Endothelial cell of umbilical vein (primary cell): ENCODE measurements around the gene SLC35E4. TPM values are rescaled to one million over a fixed set of nuclear protein-coding genes. Genes with fewer than 3 reads are reported as not detected.

Experiments
- BruUV-seq: library from RNA; stranded (reverse); fragments of 400-500 nt; replicated peaks from 2 replicates; lab custom pipeline; 2021; lab: Mats Ljungman, UMichigan
- CTCF ChIA-PET: fragments of 300-600, 350-600 bp; sonication (Branson Sonifier 250); formaldehyde crosslinking; loops from one replicate; lab custom pipeline; 2021; ENCODE audit warnings: antibody characterized with exemption, inconsistent platforms; lab: Charles Lee
- POLR2A ChIA-PET: fragments of 300-600, 350-600 bp; sonication (Branson Sonifier 250); formaldehyde crosslinking; loops from one replicate; lab custom pipeline; 2021; ENCODE audit warnings: antibody characterized with exemption, inconsistent platforms; lab: Charles Lee
- DNase-seq: peaks from one replicate; pipeline ENCODE4 v3.0.0-alpha.2; 2011; ENCODE audit warnings: low read depth, low spot score
- FAIRE-seq: peaks from 2 replicates; lab custom pipeline; 2011; peaks lifted over from hg19 to GRCh38; lab: Jason Lieb, UNC
- H2AFZ ChIP-seq: 2 replicates; pipeline ENCODE4 v1.6.0; 2012; ENCODE audit warnings: low read depth, low read length, control low read depth, inconsistent platforms
- H3K27ac ChIP-seq: 2 replicates; pipeline ENCODE4 v1.5.1; 2011; ENCODE audit warnings: low read depth, mild to moderate bottlenecking, control low read depth, low read length, moderate library complexity; ENCODE audit not compliant: insufficient read depth
- H3K27me3 ChIP-seq, 2 experiments: 2 replicates each; pipeline versions ENCODE4 v1.6.0 to v1.6.1; 2011; ENCODE audit warnings: low read length in 2 of 2, mixed read lengths in 1 of 2; ENCODE audit not compliant: control insufficient read depth in 2 of 2, insufficient read depth in 2 of 2
- H3K36me3 ChIP-seq, 2 experiments: 2 replicates in 1 of 2; 3 replicates in 1 of 2; pipeline ENCODE4 v1.5.1; 2011; ENCODE audit warnings: low read length in 2 of 2, mild to moderate bottlenecking in 1 of 2, moderate library complexity in 1 of 2; ENCODE audit not compliant: control insufficient read depth in 2 of 2, insufficient read depth in 2 of 2; ENCODE audit errors: extremely low read depth in 1 of 2
- H3K4me1 ChIP-seq: 3 replicates; pipeline ENCODE4 v1.5.1; 2011; ENCODE audit warnings: mild to moderate bottlenecking, low read length; ENCODE audit not compliant: control insufficient read depth, insufficient read depth; ENCODE audit errors: extremely low read depth
- H3K4me2 ChIP-seq: 2 replicates; pipeline ENCODE4 v1.6.1; 2011; ENCODE audit warnings: low read length, control low read depth, mixed read lengths; ENCODE audit not compliant: insufficient read depth
- H3K4me3 ChIP-seq, 3 experiments: fragments of 200-600 bp in 1 of 3; sonication (generic), shearing (Covaris generic) in 1 of 3; replicated peaks in 1 of 3; 2 replicates each; pipeline ENCODE4 v1.5.1; 2011 to 2016; ENCODE audit warnings: control low read depth in 3 of 3, low read length in 3 of 3, mild to moderate bottlenecking in 2 of 3, inconsistent platforms in 1 of 3, low read depth in 1 of 3, moderate library complexity in 1 of 3; ENCODE audit not compliant: insufficient read depth in 1 of 3
- H3K79me2 ChIP-seq: 2 replicates; pipeline ENCODE4 v1.6.0; 2012; ENCODE audit warnings: low read length, inconsistent platforms; ENCODE audit not compliant: control insufficient read depth, insufficient read depth
- H3K9ac ChIP-seq: replicated peaks from 2 replicates; pipeline ENCODE3; 2011; ENCODE audit warnings: low read length, control low read depth; ENCODE audit not compliant: insufficient read depth; ENCODE audit errors: extremely low read depth
- H3K9me1 ChIP-seq: replicated peaks from 3 replicates; pipeline ENCODE4 v1.6.0; 2011; ENCODE audit warnings: mild to moderate bottlenecking, low read length; ENCODE audit not compliant: control insufficient read depth, insufficient read depth; ENCODE audit errors: extremely low read depth
- H3K9me3 ChIP-seq: replicated peaks from 2 replicates; pipeline ENCODE4 v1.5.1; 2012; ENCODE audit warnings: low read length, inconsistent platforms; ENCODE audit not compliant: control insufficient read depth, insufficient read depth
- H4K20me1 ChIP-seq: replicated peaks from 2 replicates; pipeline ENCODE3; 2011; ENCODE audit warnings: mild to moderate bottlenecking, low read length; ENCODE audit not compliant: control insufficient read depth, insufficient read depth; ENCODE audit errors: extremely low read depth
- EZH2 ChIP-seq: IDR thresholded peaks from 2 replicates; pipeline ENCODE4 v1.6.1; 2012; ENCODE audit warnings: borderline replicate concordance, low read depth, mild to moderate bottlenecking, moderate library complexity, low read length, inconsistent platforms; ENCODE audit not compliant: severe bottlenecking
- FOS ChIP-seq: IDR thresholded peaks from 2 replicates; pipeline ENCODE4 v1.6.1; 2011; ENCODE audit warnings: mild to moderate bottlenecking, low read length, moderate library complexity, borderline replicate concordance; ENCODE audit not compliant: insufficient read depth
- GATA2 ChIP-seq: IDR thresholded peaks from 2 replicates; pipeline ENCODE4 v1.7.0; 2011; ENCODE audit warnings: low read depth, mild to moderate bottlenecking, moderate library complexity, mixed read lengths, low read length; ENCODE audit not compliant: insufficient read length, insufficient read depth
- JUN ChIP-seq: IDR thresholded peaks from 2 replicates; pipeline ENCODE4 v1.6.1; 2011; ENCODE audit warnings: borderline replicate concordance, low read depth; ENCODE audit not compliant: insufficient read length, insufficient read depth
- MYC ChIP-seq: IDR thresholded peaks from one replicate; pipeline ENCODE4 v1.6.1; 2011; ENCODE audit warnings: mild to moderate bottlenecking, low read depth, low read length
- POLR2A ChIP-seq: IDR thresholded peaks from 2 replicates; pipeline ENCODE4 v1.6.1; 2012; ENCODE audit warnings: low read depth, mild to moderate bottlenecking, control low read depth, low read length
- POLR2AphosphoS5 ChIP-seq: IDR thresholded peaks from 2 replicates; pipeline ENCODE4 v1.6.1; 2012; ENCODE audit warnings: low read depth, mild to moderate bottlenecking, control low read depth, low read length, moderate library complexity; ENCODE audit not compliant: insufficient read depth
- dilution Hi-C: fragments of 300-500 bp; cut with MboI; formaldehyde crosslinking; loops from one replicate; pipeline ENCODE4 v1.15.0; 2019; ENCODE audit warnings: low sequenced_read_pairs; ENCODE audit not compliant: extremely low pct_ligation_motif_present
- intact Hi-C: fragments of 100-400 bp; cut with micrococcal nuclease; formaldehyde crosslinking; loops from one replicate; pipeline ENCODE4 v1.10.0; 2022
- polyA plus RNA-seq, 4 experiments: library from polyadenylated mRNA; depleted of rRNA in 3 of 4; stranded (reverse) in 3 of 4; unstranded in 1 of 4; fragments of >200 nt; gene quantifications; 2 replicates each; pipeline versions ENCODE4 v1.2.1 to v1.2.3, GENCODE V29; 2011 to 2012; ENCODE audit warnings: missing spikeins in 1 of 4
- total RNA-seq: library from RNA; stranded (reverse); gene quantifications from 2 replicates; pipeline ENCODE4 v1.2.3, GENCODE V29; 2021
- TF ChIP-seq, protein P1 (sequence below): IDR thresholded peaks from 2 replicates; pipeline ENCODE4 v1.6.1; 2011; ENCODE audit not compliant: insufficient read depth, insufficient read length
- TF ChIP-seq, protein P2 (sequence below), 2 donors: IDR thresholded peaks; 1 replicate in 1 of 2; 2 replicates in 1 of 2; pipeline ENCODE4 v1.5.1; 2011; ENCODE audit warnings: low read length in 2 of 2, mild to moderate bottlenecking in 2 of 2, moderate library complexity in 2 of 2, control low read depth in 1 of 2, inconsistent platforms in 1 of 2, low read depth in 1 of 2; ENCODE audit not compliant: insufficient read depth in 1 of 2; ENCODE audit errors: extremely low read depth in 1 of 2

Gene SLC35E4
- total and polyA plus RNA-seq, 2 donors (not counting 3 experiments of a cell fraction or from before 2014, with no cell fraction given), result 10.7 to 15.3 TPM

DNA sequence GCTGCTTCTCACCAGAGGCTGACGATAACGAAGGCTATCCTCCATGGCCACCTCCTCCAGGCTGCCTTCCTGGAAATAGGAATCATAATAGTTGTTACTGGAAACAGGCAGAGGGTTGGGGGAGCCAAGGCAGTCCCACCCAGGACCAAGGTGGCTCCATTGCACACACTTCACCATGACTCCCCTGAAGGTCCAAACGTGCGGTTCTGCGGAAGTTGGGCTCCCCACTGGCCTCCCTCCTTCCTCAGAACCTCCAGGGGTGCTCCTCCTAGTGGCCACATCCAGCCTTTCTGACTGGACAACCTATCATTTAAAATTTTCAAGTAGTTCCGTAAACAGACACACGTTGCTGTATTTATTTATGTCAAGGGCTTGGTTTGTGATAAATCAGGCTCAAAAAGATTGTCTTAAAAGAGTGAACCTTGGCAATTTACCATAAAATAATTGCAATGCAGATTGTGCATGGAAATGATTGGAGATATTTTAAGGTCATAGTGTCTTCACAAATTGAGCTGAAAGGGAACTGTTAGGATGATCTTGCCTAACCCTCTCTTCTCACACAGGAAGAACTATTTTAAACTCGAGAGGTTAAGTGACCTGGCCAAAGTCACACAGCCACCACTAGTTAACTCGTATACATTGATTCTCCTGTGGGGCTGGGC is 30.0 kb upstream of the SLC35E4 start:
- peak overlapping the region; percentile 58 for H3K9ac ChIP-seq
- peak overlapping the region; percentile 35 for H3K4me2 ChIP-seq
- H3K27ac ChIP-seq, result peak overlapping the region; percentile 54
- ChIA-PET CTCF (interaction anchor here (0.8 to 5.2 kb wide), 17 partner anchors 8 to 191 kb away, joined by 3 to 59 read pairs (median 5); partner anchors contain the start of genes PES1 and SLC35E4), POLR2A (interaction anchor here (1.8 kb wide), 1 partner anchor 29 kb away, joined by 5 read pairs; no protein-coding TSS in a partner anchor)
- H4K20me1 ChIP-seq, result no peaks in the 10 kb centered on the region
- FAIRE-seq (peak; percentile 4), DNase-seq (peak; percentile 66)
- H3K79me2 ChIP-seq, result no peaks in the 10 kb centered on the region
- peak overlapping the region in 2 of 3 experiments; percentile 35 to 55 for H3K4me3 ChIP-seq
- no peaks in the 10 kb centered on the region for H3K9me1 ChIP-seq
- dilution Hi-C loops, result no loop called here
- peak overlapping the region; percentile 14 for H2AFZ ChIP-seq
- TF ChIP-seq, protein P1, sequence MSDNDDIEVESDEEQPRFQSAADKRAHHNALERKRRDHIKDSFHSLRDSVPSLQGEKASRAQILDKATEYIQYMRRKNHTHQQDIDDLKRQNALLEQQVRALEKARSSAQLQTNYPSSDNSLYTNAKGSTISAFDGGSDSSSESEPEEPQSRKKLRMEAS, result no peak
- no peak for TF ChIP-seq MYC
- TF ChIP-seq JUN, result no peak
- peak; percentile 16 for TF ChIP-seq POLR2A
- no peak for TF ChIP-seq POLR2AphosphoS5
- TF ChIP-seq FOS, result no peak
- TF ChIP-seq, protein P2, sequence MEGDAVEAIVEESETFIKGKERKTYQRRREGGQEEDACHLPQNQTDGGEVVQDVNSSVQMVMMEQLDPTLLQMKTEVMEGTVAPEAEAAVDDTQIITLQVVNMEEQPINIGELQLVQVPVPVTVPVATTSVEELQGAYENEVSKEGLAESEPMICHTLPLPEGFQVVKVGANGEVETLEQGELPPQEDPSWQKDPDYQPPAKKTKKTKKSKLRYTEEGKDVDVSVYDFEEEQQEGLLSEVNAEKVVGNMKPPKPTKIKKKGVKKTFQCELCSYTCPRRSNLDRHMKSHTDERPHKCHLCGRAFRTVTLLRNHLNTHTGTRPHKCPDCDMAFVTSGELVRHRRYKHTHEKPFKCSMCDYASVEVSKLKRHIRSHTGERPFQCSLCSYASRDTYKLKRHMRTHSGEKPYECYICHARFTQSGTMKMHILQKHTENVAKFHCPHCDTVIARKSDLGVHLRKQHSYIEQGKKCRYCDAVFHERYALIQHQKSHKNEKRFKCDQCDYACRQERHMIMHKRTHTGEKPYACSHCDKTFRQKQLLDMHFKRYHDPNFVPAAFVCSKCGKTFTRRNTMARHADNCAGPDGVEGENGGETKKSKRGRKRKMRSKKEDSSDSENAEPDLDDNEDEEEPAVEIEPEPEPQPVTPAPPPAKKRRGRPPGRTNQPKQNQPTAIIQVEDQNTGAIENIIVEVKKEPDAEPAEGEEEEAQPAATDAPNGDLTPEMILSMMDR (IDR thresholded peaks at IDR 0.05; ENCODE audit: extremely low read depth in 1 of 2, insufficient read depth in 1 of 2, low read depth in 1 of 2, low read length in 2 of 2), result peak; percentile 71 to 79
- no peak for TF ChIP-seq EZH2
- TF ChIP-seq GATA2, result no peak
- no peaks in the 10 kb centered on the region for H3K27me3 ChIP-seq
- H3K9me3 ChIP-seq, result no peaks in the 10 kb centered on the region
- peaks cover 37% of the 10 kb centered on the region for H3K4me1 ChIP-seq
- no TSS peak for BruUV-seq
- peaks cover 0 to 2% of the 10 kb centered on the region in 2 experiments for H3K36me3 ChIP-seq
- intact Hi-C loops, result loop anchor here (1.0 to 10.0 kb wide), 3 partner anchors 13 to 213 kb away; partner anchors contain the start of gene MTFP1
